T-helper 17 cell (primary cell): ENCODE data around the gene ZP1. TPM values are rescaled to one million over a fixed set of nuclear protein-coding genes. Genes with fewer than 3 reads are reported as not detected.
A peak's percentile ranks its signal among the peaks of the same experiment; 100 is the strongest.

Experiments used
- ATAC-seq: fragments of 150-1000 bp; cut with Tn5 transposase; 2 replicates; pipeline ENCODE4 v1.10.0; 2021; ENCODE audit warnings: mild to moderate bottlenecking, moderate library complexity
- DNase-seq, 3 donors: peaks; one replicate each; pipeline versions ENCODE4 v3.0.0 to v3.0.0-alpha.2; 2020 to 2021
- H3K9me3 ChIP-seq: one replicate; pipeline ENCODE4 v1.7.0; 2013; ENCODE audit warnings: low read length, mild to moderate bottlenecking; ENCODE audit not compliant: control insufficient read depth, poor library complexity, severe bottlenecking
- H3K27ac Mint-ChIP-seq: one replicate; pipeline ENCODE4 v1.8.0; 2022; ENCODE audit warnings: mild to moderate bottlenecking, moderate library complexity, mixed read lengths
- H3K27me3 Mint-ChIP-seq: one replicate; pipeline ENCODE4 v1.8.0; 2022; ENCODE audit warnings: mixed read lengths
- H3K36me3 Mint-ChIP-seq: one replicate; pipeline ENCODE4 v1.8.0; 2022; ENCODE audit warnings: low read depth, mixed read lengths
- H3K4me1 Mint-ChIP-seq: one replicate; pipeline ENCODE4 v1.8.0; 2022; ENCODE audit warnings: mild to moderate bottlenecking, mixed read lengths
- H3K4me3 Mint-ChIP-seq: one replicate; pipeline ENCODE4 v1.8.0; 2022; ENCODE audit warnings: mild to moderate bottlenecking, moderate library complexity, mixed read lengths
- total RNA-seq, 4 donors: library from RNA in 2 of 4; stranded (reverse) in 2 of 4; gene quantifications; one replicate each; pipeline ENCODE4 v1.2.3 and lab custom pipeline; 2022 to 2026

The ZP1 gene
- total RNA-seq, 2 donors from 2014 or later: not detected

- H3K9me3 ChIP-seq: no peaks in the 10 kb centered on the region
- ATAC-seq: no peak
- Mint-ChIP-seq H3K4me1 (peaks cover 5% of the 10 kb centered on the region), H3K36me3 (no peaks in the 10 kb centered on the region), H3K27ac (peak overlapping the region; percentile 47), H3K27me3 (no peaks in the 10 kb centered on the region), H3K4me3 (no peak overlapping the region)
- no peak for DNase-seq
Measured at GRCh38 chr11:60859616-60860250, 7.6 kb upstream of the ZP1 start.

GRCh38 chr11:60860943-60861342, 6.4 kb upstream of the ZP1 start:
- Mint-ChIP-seq H3K4me3 (no peak overlapping the region), H3K36me3 (no peaks in the 10 kb centered on the region), H3K27me3 (no peaks in the 10 kb centered on the region), H3K27ac (no peak overlapping the region), H3K4me1 (peaks cover 5% of the 10 kb centered on the region)
- ATAC-seq: no peak
- H3K9me3 ChIP-seq: no peaks in the 10 kb centered on the region
- no peak for DNase-seq

- H3K27me3 Mint-ChIP-seq: no peaks in the 10 kb centered on the region
- H3K4me1 Mint-ChIP-seq: peaks cover 5% of the 10 kb centered on the region
- ATAC-seq: no peak
- DNase-seq: no peak
- H3K4me3 Mint-ChIP-seq: no peak overlapping the region
- H3K27ac Mint-ChIP-seq: no peak overlapping the region
- H3K9me3 ChIP-seq: no peaks in the 10 kb centered on the region
- no peaks in the 10 kb centered on the region for H3K36me3 Mint-ChIP-seq
Measured at GRCh38 chr11:60862171-60862570, 5.2 kb upstream of the ZP1 start.

- DNase-seq: no peak
- Mint-ChIP-seq H3K4me3 (no peak overlapping the region), H3K4me1 (no peaks in the 10 kb centered on the region), H3K27me3 (no peaks in the 10 kb centered on the region), H3K36me3 (no peaks in the 10 kb centered on the region), H3K27ac (no peak overlapping the region)
- no peaks in the 10 kb centered on the region for H3K9me3 ChIP-seq
- no peak for ATAC-seq
Measured at GRCh38 chr11:60863550-60864521, 3.5 kb upstream of the ZP1 start.

GRCh38 chr11:60864856-60865513, 2.4 kb upstream of the ZP1 start:
- H3K27ac Mint-ChIP-seq: no peak overlapping the region
- no peak for DNase-seq
- peaks cover 7% of the 10 kb centered on the region for H3K27me3 Mint-ChIP-seq
- H3K36me3 Mint-ChIP-seq: no peaks in the 10 kb centered on the region
- no peaks in the 10 kb centered on the region for H3K9me3 ChIP-seq
- no peak overlapping the region for H3K4me3 Mint-ChIP-seq
- peaks cover 4% of the 10 kb centered on the region for H3K4me1 Mint-ChIP-seq
- ATAC-seq: no peak

- Mint-ChIP-seq H3K27ac (no peak overlapping the region), H3K27me3 (peaks cover 7% of the 10 kb centered on the region), H3K4me1 (peaks cover 5% of the 10 kb centered on the region), H3K36me3 (no peaks in the 10 kb centered on the region), H3K4me3 (no peak overlapping the region)
- no peak for ATAC-seq
- DNase-seq: no peak
- no peaks in the 10 kb centered on the region for H3K9me3 ChIP-seq
Measured at GRCh38 chr11:60867871-60868681, 734 bp downstream of the ZP1 start.

GRCh38 chr11:60868682-60869450, 1.5 kb downstream of the ZP1 start:
- DNase-seq (no peak), ATAC-seq (no peak)
- H3K27ac Mint-ChIP-seq: no peak overlapping the region
- H3K36me3 Mint-ChIP-seq: no peaks in the 10 kb centered on the region
- peak overlapping the region; percentile 12 for H3K4me3 Mint-ChIP-seq
- peaks cover 6% of the 10 kb centered on the region for H3K4me1 Mint-ChIP-seq
- H3K27me3 Mint-ChIP-seq: peaks cover 7% of the 10 kb centered on the region
- H3K9me3 ChIP-seq: no peaks in the 10 kb centered on the region

GRCh38 chr11:60869451-60869825, 2.1 kb downstream of the ZP1 start:
- Mint-ChIP-seq H3K27ac (no peak overlapping the region), H3K36me3 (no peaks in the 10 kb centered on the region), H3K27me3 (peaks cover 7% of the 10 kb centered on the region), H3K4me3 (no peak overlapping the region), H3K4me1 (peaks cover 6% of the 10 kb centered on the region)
- ATAC-seq (no peak), DNase-seq (no peak)
- H3K9me3 ChIP-seq: no peaks in the 10 kb centered on the region

- no peak for DNase-seq
Measured at GRCh38 chr11:60870276-60870675, 2.9 kb downstream of the ZP1 start.

GRCh38 chr11:60870733-60871377, 3.5 kb downstream of the ZP1 start:
- Mint-ChIP-seq H3K4me1 (peaks cover 6% of the 10 kb centered on the region), H3K4me3 (no peak overlapping the region), H3K27ac (no peak overlapping the region), H3K27me3 (peaks cover 7% of the 10 kb centered on the region), H3K36me3 (no peaks in the 10 kb centered on the region)
- DNase-seq: no peak
- no peaks in the 10 kb centered on the region for H3K9me3 ChIP-seq
- no peak for ATAC-seq

More at GRCh38 chr11:60870276-60870675, 2.9 kb downstream of the ZP1 start:
- H3K9me3 ChIP-seq: no peaks in the 10 kb centered on the region
- Mint-ChIP-seq H3K27me3 (peaks cover 7% of the 10 kb centered on the region), H3K4me1 (peaks cover 6% of the 10 kb centered on the region), H3K4me3 (no peak overlapping the region), H3K36me3 (no peaks in the 10 kb centered on the region), H3K27ac (no peak overlapping the region)
- ATAC-seq: no peak

GRCh38 chr11:60871378-60872061, 4.2 kb downstream of the ZP1 start:
- no peak for ATAC-seq
- H3K27ac Mint-ChIP-seq: peak overlapping the region; percentile 11
- H3K9me3 ChIP-seq: no peaks in the 10 kb centered on the region
- H3K4me3 Mint-ChIP-seq: no peak overlapping the region
- DNase-seq: no peak
- H3K27me3 Mint-ChIP-seq: peaks cover 7% of the 10 kb centered on the region
- H3K36me3 Mint-ChIP-seq: no peaks in the 10 kb centered on the region
- H3K4me1 Mint-ChIP-seq: peaks cover 6% of the 10 kb centered on the region
